Transverse colon (tissue), 4 donors: ENCODE results near the gene LRRC19. TPM values are rescaled to one million over a fixed set of nuclear protein-coding genes. Genes with fewer than 3 reads are reported as not detected.

Experiments
- DNase-seq: peaks from one replicate; pipeline ENCODE4 v3.0.0-alpha.2; 2019
- H3K27ac ChIP-seq, 4 donors: fragments of 200-600 bp; sonication (generic); 2 replicates each; pipeline ENCODE4 v1.5.1; 2016 to 2018; ENCODE audit warnings: inconsistent platforms in 4 of 4
- H3K27me3 ChIP-seq: fragments of 200-600 bp; sonication (generic); 2 replicates; pipeline ENCODE4 v1.5.1; 2017; ENCODE audit warnings: inconsistent platforms
- H3K36me3 ChIP-seq, 4 donors: fragments of 200-600 bp; sonication (generic); 2 replicates each; pipeline ENCODE4 v1.5.1; 2017 to 2019; ENCODE audit warnings: inconsistent platforms in 4 of 4
- H3K4me1 ChIP-seq, 4 donors: fragments of 200-600 bp; sonication (generic); 2 replicates each; pipeline ENCODE4 v1.5.1; 2017 to 2020; ENCODE audit warnings: inconsistent platforms in 4 of 4
- H3K4me3 ChIP-seq, 4 donors: fragments of 200-600 bp; sonication (generic); 1 replicate in 1 of 4; 2 replicates in 3 of 4; pipeline versions ENCODE4 v1.5.1 to v1.6.1; 2017 to 2019; ENCODE audit warnings: inconsistent platforms in 4 of 4
- H3K9me3 ChIP-seq, 2 donors: fragments of 200-600 bp; sonication (generic); 2 replicates each; pipeline ENCODE4 v1.5.1; 2017 to 2019; ENCODE audit warnings: inconsistent platforms in 2 of 2
- CTCF ChIP-seq, 5 experiments: fragments of 200-600 bp in 3 of 5; fragments of 450-650 bp in 2 of 5; sonication (generic) in 3 of 5; IDR thresholded peaks; 1 replicate in 2 of 5; 2 replicates in 3 of 5; pipeline ENCODE4 v1.5.1; 2016 to 2017; ENCODE audit warnings: antibody characterized with exemption in 5 of 5, inconsistent platforms in 3 of 5, mild to moderate bottlenecking in 2 of 5, moderate library complexity in 1 of 5
- EP300 ChIP-seq: sonication (generic); formaldehyde crosslinking; IDR thresholded peaks from one replicate; pipeline ENCODE4 v1.6.1; 2017; ENCODE audit warnings: antibody characterized with exemption, low read depth
- POLR2A ChIP-seq: fragments of 450-650 bp; IDR thresholded peaks from one replicate; pipeline ENCODE4 v1.6.1; 2016; ENCODE audit warnings: antibody characterized with exemption, mild to moderate bottlenecking, moderate library complexity
- POLR2AphosphoS5 ChIP-seq, 3 donors: sonication (generic); formaldehyde crosslinking; IDR thresholded peaks; one replicate each; pipeline ENCODE4 v1.6.1; 2016; ENCODE audit warnings: antibody characterized with exemption in 3 of 3
- WGBS, 2 donors: methylation state at CpG; one replicate each; pipeline ENCODE4 v1.1.5; 2018; ENCODE audit warnings: low coverage in 1 of 2; 5-methylcytosine and 5-hydroxymethylcytosine counted together
- in situ Hi-C, 4 donors: fragments of 200-750 bp; cut with MboI; loops; one replicate each; pipeline versions ENCODE4 v1.15.0 to v1.15.1; 2017; ENCODE audit warnings: low sequenced_read_pairs in 3 of 4, low pct_ligation_motif_present in 1 of 4, low pct_unique_long_range_greater_than_20kb in 1 of 4
- intact Hi-C: fragments of 100-400 bp; cut with DNase I; formaldehyde crosslinking; loops from one replicate; pipeline ENCODE4 v1.15.1; 2023; ENCODE audit warnings: low total_unique reads
- total RNA-seq, 4 donors: library from RNA; depleted of rRNA; stranded (reverse); fragments of >200 nt; gene quantifications; one replicate each; pipeline ENCODE4 v1.1.0, GENCODE V29; 2016

The LRRC19 gene
- total RNA-seq, 4 donors from 2014 or later = 31.0 to 102 (median 86.3) TPM

GRCh38 chr9:27047136-27047535 is 41.7 kb upstream of the LRRC19 start:
- in situ Hi-C loops = loop anchor here in 2 of 4 donors (25.0 kb wide), 2 partner anchors 490 to 515 kb away; partner anchors contain the start of genes C9orf72 (in 1 of the 2) and MOB3B (in 1 of the 2)
- no peak for DNase-seq
- peaks cover 0 to 18% (median 5%) of the 10 kb centered on the region in 4 donors for H3K36me3 ChIP-seq
- intact Hi-C loops = no loop called here
- H3K9me3 ChIP-seq = no peaks in the 10 kb centered on the region
- no peak overlapping the region for H3K4me3 ChIP-seq
- H3K27ac ChIP-seq = no peak overlapping the region
- TF ChIP-seq POLR2A (no peak), CTCF (IDR thresholded peaks at IDR 0.05) (no peak), EP300 (no peak), POLR2AphosphoS5 (IDR thresholded peaks at IDR 0.05) (no peak)
- H3K4me1 ChIP-seq = no peaks in the 10 kb centered on the region
- WGBS, 2 donors = 73 to 80% methylated on average over 4 of the region's 4 CpGs
- no peaks in the 10 kb centered on the region for H3K27me3 ChIP-seq

GRCh38 chr9:27043176-27043575 is 37.7 kb upstream of the LRRC19 start:
- H3K4me3 ChIP-seq = no peak overlapping the region
- no peak for DNase-seq
- no peak overlapping the region for H3K27ac ChIP-seq
- H3K9me3 ChIP-seq = no peaks in the 10 kb centered on the region
- TF ChIP-seq POLR2AphosphoS5 (IDR thresholded peaks at IDR 0.05) (no peak), EP300 (no peak), CTCF (IDR thresholded peaks at IDR 0.05) (no peak), POLR2A (no peak)
- WGBS, 2 donors = 87 to 100% methylated on average over 2 of the region's 2 CpGs
- in situ Hi-C loops (loop anchor here in 2 of 4 donors (25.0 kb wide), 2 partner anchors 494 to 519 kb away; partner anchors contain the start of genes C9orf72 (in 1 of the 2) and MOB3B (in 1 of the 2)), intact Hi-C loops (no loop called here)
- H3K4me1 ChIP-seq = no peaks in the 10 kb centered on the region
- no peaks in the 10 kb centered on the region for H3K27me3 ChIP-seq
- peaks cover 0 to 18% (median 5%) of the 10 kb centered on the region in 4 donors for H3K36me3 ChIP-seq

- DNase-seq = no peak
- intact Hi-C loops (no loop called here), in situ Hi-C loops (loop anchor here in 2 of 4 donors (25.0 kb wide), 2 partner anchors 495 to 520 kb away; partner anchors contain the start of genes C9orf72 (in 1 of the 2) and MOB3B (in 1 of the 2))
- WGBS, 2 donors = 80 to 89% methylated on average over 1 of the region's 1 CpG
- Histone ChIP-seq H3K27me3 (no peaks in the 10 kb centered on the region), H3K27ac (no peak overlapping the region), H3K4me1 (no peaks in the 10 kb centered on the region), H3K36me3 (peaks cover 0 to 14% (median 1%) of the 10 kb centered on the region in 4 donors), H3K4me3 (no peak overlapping the region), H3K9me3 (no peaks in the 10 kb centered on the region)
- TF ChIP-seq POLR2A (no peak), POLR2AphosphoS5 (IDR thresholded peaks at IDR 0.05) (no peak), EP300 (no peak), CTCF (IDR thresholded peaks at IDR 0.05) (no peak)
These were observed 37.0 kb upstream of the LRRC19 start for GRCh38 chr9:27042476-27042875.

GRCh38 chr9:27041746-27042145 is 36.3 kb upstream of the LRRC19 start:
- Histone ChIP-seq H3K4me3 (no peak overlapping the region), H3K9me3 (no peaks in the 10 kb centered on the region), H3K27me3 (no peaks in the 10 kb centered on the region), H3K4me1 (no peaks in the 10 kb centered on the region), H3K27ac (no peak overlapping the region), H3K36me3 (peaks cover 0 to 7% (median 0%) of the 10 kb centered on the region in 4 donors)
- intact Hi-C loops = no loop called here
- TF ChIP-seq EP300 (no peak), POLR2A (no peak), POLR2AphosphoS5 (IDR thresholded peaks at IDR 0.05) (no peak), CTCF (IDR thresholded peaks at IDR 0.05) (no peak)
- DNase-seq = no peak
- in situ Hi-C loops = loop anchor here in 2 of 4 donors (25.0 kb wide), 2 partner anchors 496 to 521 kb away; partner anchors contain the start of genes C9orf72 (in 1 of the 2) and MOB3B (in 1 of the 2)
